H1 (cell line): ENCODE measurements around the gene C22orf23. TPM values are rescaled to one million over a fixed set of nuclear protein-coding genes. Genes with fewer than 3 reads are reported as not detected.

Experiments used
- CTCF ChIA-PET: fragments of 300-600 bp; sonication (Branson Sonifier 250); formaldehyde crosslinking; loops from one replicate; lab custom pipeline; 2021; ENCODE audit not compliant: partially characterized antibody; lab: Charles Lee
- POLR2A ChIA-PET: fragments of 300-600 bp; sonication (Branson Sonifier 250); formaldehyde crosslinking; loops from one replicate; lab custom pipeline; 2021; ENCODE audit warnings: inconsistent platforms; ENCODE audit not compliant: partially characterized antibody; lab: Charles Lee
- DNase-seq, 2 experiments: peaks; one replicate each; pipeline versions ENCODE4 v3.0.0 to v3.0.0-alpha.2; 2010 to 2022; ENCODE audit warnings: low spot score in 2 of 2, low read depth in 1 of 2, mixed read lengths in 1 of 2
- FAIRE-seq: peaks from 2 replicates; lab custom pipeline; 2011; peaks lifted over from hg19 to GRCh38; lab: Jason Lieb, UNC
- H2AFZ ChIP-seq: 2 replicates; pipeline ENCODE4 v1.8.1; 2012; ENCODE audit warnings: low read length, inconsistent platforms
- H2AK5ac ChIP-seq: 2 replicates; pipeline ENCODE4 v1.6.1; 2013; ENCODE audit warnings: low read depth, low read length
- H2BK120ac ChIP-seq: replicated peaks from 2 replicates; pipeline ENCODE3; 2013; ENCODE audit warnings: low read depth, low read length, inconsistent platforms
- H2BK12ac ChIP-seq: 2 replicates; pipeline ENCODE4 v1.6.1; 2013; ENCODE audit warnings: low read depth, low read length
- H2BK15ac ChIP-seq: 2 replicates; pipeline ENCODE4 v1.6.1; 2013; ENCODE audit warnings: low read length
- H2BK20ac ChIP-seq: 2 replicates; pipeline ENCODE4 v1.6.1; 2013; ENCODE audit warnings: low read length
- H2BK5ac ChIP-seq: 2 replicates; pipeline ENCODE4 v1.6.1; 2013; ENCODE audit warnings: low read depth, low read length
- H3K14ac ChIP-seq: 2 replicates; pipeline ENCODE4 v1.6.1; 2013; ENCODE audit warnings: inconsistent platforms; ENCODE audit not compliant: insufficient read length
- H3K18ac ChIP-seq: 2 replicates; pipeline ENCODE4 v1.6.1; 2013; ENCODE audit warnings: low read length; ENCODE audit errors: extremely low read depth
- H3K23ac ChIP-seq: 2 replicates; pipeline ENCODE4 v1.6.1; 2013; ENCODE audit warnings: inconsistent platforms; ENCODE audit not compliant: insufficient read length
- H3K23me2 ChIP-seq: 2 replicates; pipeline ENCODE4 v1.6.1; 2013; ENCODE audit warnings: low read depth, low read length
- H3K27ac ChIP-seq: 2 replicates; pipeline ENCODE4 v1.6.1; 2011; ENCODE audit warnings: low read depth, low read length, inconsistent platforms
- H3K27me3 ChIP-seq, 4 experiments: replicated peaks in 1 of 4; 1 replicate in 1 of 4; 2 replicates in 3 of 4; pipeline versions ENCODE4 v1.6.1 to v1.8.1; 2011 to 2013; ENCODE audit warnings: low read length in 3 of 4, mild to moderate bottlenecking in 3 of 4, inconsistent platforms in 2 of 4, mixed read lengths in 2 of 4, moderate library complexity in 1 of 4; ENCODE audit not compliant: control insufficient read depth in 3 of 4, insufficient read depth in 3 of 4; ENCODE audit errors: extremely low read depth in 1 of 4
- H3K36me3 ChIP-seq, 4 experiments: 2 replicates each; pipeline versions ENCODE4 v1.6.1 to v1.8.1; 2011 to 2013; ENCODE audit warnings: mild to moderate bottlenecking in 4 of 4, low read length in 3 of 4, moderate library complexity in 2 of 4, control low read depth in 1 of 4, inconsistent platforms in 1 of 4; ENCODE audit not compliant: insufficient read depth in 4 of 4, control insufficient read depth in 2 of 4
- H3K4ac ChIP-seq: replicated peaks from 2 replicates; pipeline ENCODE3; 2013; ENCODE audit warnings: low read length, low read depth, mixed read lengths, inconsistent platforms; ENCODE audit not compliant: insufficient read length
- H3K4me1 ChIP-seq, 4 experiments: replicated peaks in 1 of 4; 1 replicate in 1 of 4; 2 replicates in 3 of 4; pipeline versions ENCODE4 v1.6.1 to v1.8.1; 2011 to 2013; ENCODE audit warnings: low read length in 3 of 4, inconsistent platforms in 2 of 4, mixed read lengths in 1 of 4; ENCODE audit not compliant: insufficient read depth in 4 of 4, control insufficient read depth in 3 of 4
- H3K4me2 ChIP-seq, 2 experiments: 2 replicates each; pipeline versions ENCODE4 v1.6.1 to v1.8.1; 2011 to 2013; ENCODE audit warnings: low read depth in 2 of 2, low read length in 2 of 2, control low read depth in 1 of 2, inconsistent platforms in 1 of 2, mild to moderate bottlenecking in 1 of 2; ENCODE audit not compliant: insufficient read depth in 1 of 2
- H3K4me3 ChIP-seq, 4 experiments: fragments of 200-600, 300-600 bp in 1 of 4; sonication (generic), shearing (Covaris generic), sonication (Bioruptor Twin) in 1 of 4; 2 replicates each; pipeline versions ENCODE4 v1.5.1 to v1.8.1; 2011 to 2016; ENCODE audit warnings: low read length in 4 of 4, low read depth in 3 of 4, control low read depth in 2 of 4, inconsistent platforms in 2 of 4, mild to moderate bottlenecking in 2 of 4, mixed read lengths in 1 of 4, moderate library complexity in 1 of 4; ENCODE audit not compliant: insufficient read depth in 2 of 4; ENCODE audit errors: extremely low read depth in 1 of 4
- H3K56ac ChIP-seq: replicated peaks from 2 replicates; pipeline ENCODE3; 2013; ENCODE audit warnings: low read depth, mild to moderate bottlenecking, mixed read lengths, low read length, inconsistent platforms; ENCODE audit not compliant: insufficient read length
- H3K79me1 ChIP-seq: 2 replicates; pipeline ENCODE4 v1.6.1; 2013; ENCODE audit warnings: low read depth, low read length, control low read depth
- H3K79me2 ChIP-seq, 2 experiments: 2 replicates each; pipeline versions ENCODE4 v1.6.1 to v1.8.1; 2012 to 2013; ENCODE audit warnings: low read length in 2 of 2, mild to moderate bottlenecking in 2 of 2, inconsistent platforms in 1 of 2; ENCODE audit not compliant: insufficient read depth in 2 of 2, control insufficient read depth in 1 of 2
- H3K9ac ChIP-seq, 4 experiments: replicated peaks in 1 of 4; 1 replicate in 1 of 4; 2 replicates in 3 of 4; pipeline versions ENCODE4 v1.6.1 to v1.8.1; 2011 to 2013; ENCODE audit warnings: low read depth in 3 of 4, low read length in 3 of 4, control low read depth in 2 of 4, mild to moderate bottlenecking in 2 of 4, moderate library complexity in 2 of 4, inconsistent platforms in 1 of 4; ENCODE audit errors: extremely low read depth in 1 of 4
- H3K9me3 ChIP-seq, 2 experiments: 2 replicates each; pipeline versions ENCODE4 v1.6.1 to v1.8.1; 2012 to 2013; ENCODE audit warnings: mild to moderate bottlenecking in 2 of 2, moderate library complexity in 2 of 2, control low read depth in 1 of 2, inconsistent platforms in 1 of 2, low read depth in 1 of 2, low read length in 1 of 2, mixed read lengths in 1 of 2; ENCODE audit not compliant: insufficient read depth in 2 of 2
- H4K20me1 ChIP-seq, 2 experiments: replicated peaks in 1 of 2; 2 replicates each; pipeline versions ENCODE3 to v1.8.1; 2011 to 2013; ENCODE audit warnings: inconsistent platforms in 2 of 2, low read length in 2 of 2, mild to moderate bottlenecking in 1 of 2; ENCODE audit not compliant: insufficient read depth in 2 of 2, control insufficient read depth in 1 of 2
- H4K5ac ChIP-seq: 2 replicates; pipeline ENCODE4 v1.6.1; 2013; ENCODE audit warnings: low read length, low read depth, mixed read lengths, inconsistent platforms; ENCODE audit not compliant: insufficient read length
- H4K8ac ChIP-seq: 2 replicates; pipeline ENCODE4 v1.8.0; 2013; ENCODE audit warnings: mild to moderate bottlenecking, moderate library complexity, low read length, inconsistent platforms; ENCODE audit not compliant: insufficient read depth; ENCODE audit errors: extremely low read depth
- H4K91ac ChIP-seq: replicated peaks from 2 replicates; pipeline ENCODE3; 2013; ENCODE audit warnings: low read length, mixed read lengths, inconsistent platforms; ENCODE audit not compliant: insufficient read length
- JUN ChIP-seq: IDR thresholded peaks from 2 replicates; pipeline ENCODE4 v1.6.1; 2011; ENCODE audit warnings: low read depth, mild to moderate bottlenecking, improper control_type of control experiment, low read length
- WGBS, 2 experiments: shearing (Covaris generic) in 1 of 2; methylation state at CpG; one replicate each; pipeline versions ENCODE4 v1.1.6 to v1.1.7; 2013 to 2015; ENCODE audit warnings: low lambda C conversion rate in 2 of 2, mixed read lengths in 2 of 2, inconsistent platforms in 1 of 2, low coverage in 1 of 2, missing lambda C conversion rate in 1 of 2; ENCODE audit not compliant: insufficient replicate concordance in 2 of 2, insufficient coverage in 1 of 2, insufficient read length in 1 of 2; ENCODE audit errors: extremely low coverage in 1 of 2, missing lambda C conversion rate in 1 of 2; 5-methylcytosine and 5-hydroxymethylcytosine counted together
- polyA plus RNA-seq, 7 experiments: library from polyadenylated mRNA; depleted of rRNA in 3 of 7; stranded (reverse) in 5 of 7; unstranded in 2 of 7; fragments of >200 nt in 5 of 7; fragments of 200-250 nt in 2 of 7; gene quantifications; 1 replicate in 5 of 7; 2 replicates in 1 of 7; 4 replicates in 1 of 7; pipeline versions ENCODE4 v1.2.1 to v1.2.3, GENCODE V29; 2011 to 2013; ENCODE audit warnings: missing spikeins in 2 of 7, mixed read lengths in 2 of 7
- total RNA-seq: library from RNA; stranded (reverse); fragmentation: NEBNext Ultra II Directional; extraction: Animal tissue kit (Norgen Biotek cat#: 25700); gene quantifications from 2 replicates; pipeline ENCODE4 v1.2.1, GENCODE V29; 2021

The C22orf23 gene
- total and polyA plus RNA-seq, 2 of the 8 experiments (the other 6 are each of a cell fraction or from before 2014, with no cell fraction given) = 0.50 to 0.54 TPM

- Histone ChIP-seq H3K23ac (no peak overlapping the region), H2BK5ac (no peak overlapping the region), H3K56ac (no peak overlapping the region), H3K4me3 (no peak overlapping the region), H4K91ac (no peak overlapping the region), H2BK20ac (no peak overlapping the region), H3K27ac (no peak overlapping the region), H4K5ac (no peak overlapping the region), H3K36me3 (peaks cover 0 to 2% (median 0%) of the 10 kb centered on the region in 4 experiments; a peak in 3 of 8 replicates), H3K18ac (no peak overlapping the region), H3K4me2 (no peak overlapping the region), H4K8ac (no peak overlapping the region), H3K79me1 (no peaks in the 10 kb centered on the region), H2BK120ac (no peak overlapping the region), H3K4ac (no peak overlapping the region), H3K4me1 (peaks cover 3 to 17% (median 10%) of the 10 kb centered on the region in 4 experiments), H3K23me2 (no peaks in the 10 kb centered on the region), H2BK12ac (no peak overlapping the region), H3K9ac (no peak overlapping the region), H3K79me2 (no peaks in the 10 kb centered on the region), H4K20me1 (peaks cover 0 to 6% of the 10 kb centered on the region in 2 experiments), H3K9me3 (no peaks in the 10 kb centered on the region), H3K14ac (no peak overlapping the region), H2AFZ (no peak overlapping the region), H2BK15ac (no peak overlapping the region), H2AK5ac (no peak overlapping the region), H3K27me3 (no peaks in the 10 kb centered on the region)
- DNase-seq (no peak), FAIRE-seq (no peak)
- 92% methylated on average over 4 of the region's 4 CpGs; no CpG with 5 or more reads in 1 of the 2 experiments for WGBS, 2 experiments
- ChIA-PET POLR2A (interaction anchor here (0.9 to 1.5 kb wide), 3 partner anchors 11 to 23 kb away, joined by 3 to 6 read pairs (median 3); partner anchors contain the start of genes C22orf23 and POLR2F), CTCF (interaction anchor here (0.8 to 4.8 kb wide), 2 partner anchors 10 to 120 kb away, joined by 3 to 27 read pairs; no protein-coding TSS in a partner anchor)
- TF ChIP-seq JUN = no peak
Measured at GRCh38 chr22:37976547-37976946, 23.1 kb upstream of the C22orf23 start.
